MM.1S (cell line): ENCODE data around the gene OSBPL8.

ENCODE experiments used
- DNase-seq: peaks from one replicate; pipeline ENCODE4 v3.0.0-alpha.2; 2015
- H2AFZ ChIP-seq: fragments of 300-600 bp; sonication (generic); 2 replicates; pipeline ENCODE4 v1.6.0; 2016; ENCODE audit warnings: antibody characterized with exemption, low read length
- H3F3A ChIP-seq: fragments of 300-600 bp; sonication (generic); 2 replicates; pipeline ENCODE4 v1.6.1; 2016; ENCODE audit warnings: mild to moderate bottlenecking, antibody characterized with exemption, low read length, moderate library complexity, mixed read lengths; ENCODE audit not compliant: insufficient read depth
- H3K27ac ChIP-seq: fragments of 300-600 bp; sonication (generic); 2 replicates; pipeline ENCODE4 v1.5.1; 2016; ENCODE audit warnings: mild to moderate bottlenecking, low read length
- H3K27me3 ChIP-seq: fragments of 300-600 bp; sonication (generic); replicated peaks from 2 replicates; pipeline ENCODE4 v1.6.0; 2016; ENCODE audit warnings: low read length; ENCODE audit not compliant: insufficient read depth
- H3K36me3 ChIP-seq: fragments of 300-600 bp; sonication (generic); replicated peaks from 2 replicates; pipeline ENCODE4 v1.6.1; 2016; ENCODE audit warnings: mild to moderate bottlenecking, low read length, mixed read lengths; ENCODE audit not compliant: insufficient read depth
- H3K4me1 ChIP-seq: fragments of 300-600 bp; sonication (generic); 2 replicates; pipeline ENCODE4 v1.6.1; 2016; ENCODE audit warnings: low read length, mixed read lengths
- H3K4me2 ChIP-seq: fragments of 300-600 bp; sonication (generic); 2 replicates; pipeline ENCODE4 v1.6.0; 2016; ENCODE audit warnings: low read depth, low read length
- H3K4me3 ChIP-seq: fragments of 300-600 bp; sonication (generic); 2 replicates; pipeline ENCODE4 v1.5.1; 2016; ENCODE audit warnings: low read length, mixed read lengths
- H3K79me2 ChIP-seq: fragments of 300-600 bp; sonication (generic); 2 replicates; pipeline ENCODE4 v1.6.1; 2016; ENCODE audit warnings: mixed run types, low read length, mixed read lengths
- H3K9ac ChIP-seq: fragments of 300-600 bp; sonication (generic); 2 replicates; pipeline ENCODE4 v1.6.1; 2016; ENCODE audit warnings: low read length, mixed read lengths
- H3K9me2 ChIP-seq: fragments of 300-600 bp; sonication (generic); replicated peaks from 2 replicates; pipeline ENCODE4 v1.6.1; 2016; ENCODE audit warnings: mild to moderate bottlenecking, low read length, mixed read lengths; ENCODE audit not compliant: insufficient read depth
- H3K9me3 ChIP-seq: fragments of 300-600 bp; sonication (generic); replicated peaks from 2 replicates; pipeline ENCODE4 v1.6.1; 2016; ENCODE audit warnings: mild to moderate bottlenecking, low read length, mixed read lengths; ENCODE audit not compliant: insufficient read depth
- H4K20me1 ChIP-seq: fragments of 300-600 bp; sonication (generic); 2 replicates; pipeline ENCODE4 v1.6.1; 2016; ENCODE audit warnings: mild to moderate bottlenecking, low read length, moderate library complexity, mixed read lengths; ENCODE audit not compliant: insufficient read depth
- CTCF ChIP-seq: fragments of 300-600 bp; sonication (generic); IDR thresholded peaks from 2 replicates; pipeline ENCODE4 v1.5.1; 2016; ENCODE audit warnings: antibody characterized with exemption, low read length, mixed read lengths
- EZH2 ChIP-seq: fragments of 300-600 bp; sonication (generic); optimal IDR thresholded peaks from 2 replicates; pipeline ENCODE3; 2017; ENCODE audit warnings: low read depth, mild to moderate bottlenecking, antibody characterized with exemption, low read length, mixed read lengths
- EZH2phosphoT487 ChIP-seq: fragments of 300-600 bp; sonication (generic); IDR thresholded peaks from 2 replicates; pipeline ENCODE4 v1.6.1; 2018; ENCODE audit warnings: antibody characterized with exemption, low read length

Gene OSBPL8

GRCh38 chr12:76560086-76560491 lies 518 bp upstream of the OSBPL8 start:
- no peaks in the 10 kb centered on the region for H4K20me1 ChIP-seq
- H3K79me2 ChIP-seq, result peaks cover 37% of the 10 kb centered on the region
- TF ChIP-seq EZH2phosphoT487, result no peak
- no peak for TF ChIP-seq EZH2
- TF ChIP-seq CTCF, result no peak
- peak overlapping the region; percentile 90 for H3K4me3 ChIP-seq
- no peaks in the 10 kb centered on the region for H3K9me3 ChIP-seq
- H3K9me2 ChIP-seq, result no peaks in the 10 kb centered on the region
- DNase-seq, result no peak
- peak overlapping the region; percentile 95 for H3K4me2 ChIP-seq
- H3K27ac ChIP-seq, result peak overlapping the region; percentile 82
- H3K4me1 ChIP-seq, result peaks cover 10% of the 10 kb centered on the region; the same call in 1 of the 2 replicates
- peak overlapping the region; percentile 78 for H3K9ac ChIP-seq
- no peaks in the 10 kb centered on the region for H3K27me3 ChIP-seq
- peak overlapping the region; percentile 95 for H2AFZ ChIP-seq
- H3K36me3 ChIP-seq, result no peaks in the 10 kb centered on the region
- H3F3A ChIP-seq, result peaks cover 12% of the 10 kb centered on the region

GRCh38 chr12:76558684-76559399 lies 729 bp downstream of the OSBPL8 start:
- peak overlapping the region; percentile 82 for H3K27ac ChIP-seq
- DNase-seq, result peak; percentile 77
- H3F3A ChIP-seq, result peaks cover 12% of the 10 kb centered on the region
- no peaks in the 10 kb centered on the region for H3K9me3 ChIP-seq
- H3K4me2 ChIP-seq, result peak overlapping the region; percentile 75
- peaks cover 50% of the 10 kb centered on the region for H3K79me2 ChIP-seq
- no peaks in the 10 kb centered on the region for H4K20me1 ChIP-seq
- peak overlapping the region; percentile 95 for H3K9ac ChIP-seq
- peaks cover 10% of the 10 kb centered on the region; the same call in 1 of the 2 replicates for H3K4me1 ChIP-seq
- H3K9me2 ChIP-seq, result no peaks in the 10 kb centered on the region
- H3K27me3 ChIP-seq, result no peaks in the 10 kb centered on the region
- no peaks in the 10 kb centered on the region for H3K36me3 ChIP-seq
- peak overlapping the region; percentile 74 for H2AFZ ChIP-seq
- no peak for TF ChIP-seq CTCF
- peak overlapping the region; percentile 90 for H3K4me3 ChIP-seq

GRCh38 chr12:76556368-76556767 lies 3.2 kb downstream of the OSBPL8 start:
- H3K4me2 ChIP-seq, result no peak overlapping the region
- H3K36me3 ChIP-seq, result no peaks in the 10 kb centered on the region
- H3K9me3 ChIP-seq, result no peaks in the 10 kb centered on the region
- no peak overlapping the region for H2AFZ ChIP-seq
- H3K9me2 ChIP-seq, result no peaks in the 10 kb centered on the region
- H3K27me3 ChIP-seq, result no peaks in the 10 kb centered on the region
- H4K20me1 ChIP-seq, result no peaks in the 10 kb centered on the region; the same call in 1 of the 2 replicates
- DNase-seq, result no peak
- H3K9ac ChIP-seq, result no peak overlapping the region
- no peak overlapping the region for H3K4me3 ChIP-seq
- H3K27ac ChIP-seq, result no peak overlapping the region
- no peak for TF ChIP-seq EZH2
- no peak for TF ChIP-seq CTCF
- no peak for TF ChIP-seq EZH2phosphoT487
- peaks cover 10% of the 10 kb centered on the region; the same call in 1 of the 2 replicates for H3K4me1 ChIP-seq
- H3F3A ChIP-seq, result peaks cover 12% of the 10 kb centered on the region
- H3K79me2 ChIP-seq, result peaks cover 74% of the 10 kb centered on the region
